ENCODE data around the gene PGC.

The PGC gene

GRCh38 chr6:41778895-41779294 is 31.7 kb upstream of the PGC start:
- H3K9ac ChIP-seq (ENCODE audit: low read length) = peak overlapping the region; percentile 55; the same call in 1 of the 2 replicates
- H3K27me3 ChIP-seq (replicated peaks; ENCODE audit: insufficient read depth, low read length) = peaks cover 29% of the 10 kb centered on the region
- H3K9me3 ChIP-seq (replicated peaks; ENCODE audit: insufficient read depth, low read length) = no peaks in the 10 kb centered on the region
- TF ChIP-seq, protein P1, sequence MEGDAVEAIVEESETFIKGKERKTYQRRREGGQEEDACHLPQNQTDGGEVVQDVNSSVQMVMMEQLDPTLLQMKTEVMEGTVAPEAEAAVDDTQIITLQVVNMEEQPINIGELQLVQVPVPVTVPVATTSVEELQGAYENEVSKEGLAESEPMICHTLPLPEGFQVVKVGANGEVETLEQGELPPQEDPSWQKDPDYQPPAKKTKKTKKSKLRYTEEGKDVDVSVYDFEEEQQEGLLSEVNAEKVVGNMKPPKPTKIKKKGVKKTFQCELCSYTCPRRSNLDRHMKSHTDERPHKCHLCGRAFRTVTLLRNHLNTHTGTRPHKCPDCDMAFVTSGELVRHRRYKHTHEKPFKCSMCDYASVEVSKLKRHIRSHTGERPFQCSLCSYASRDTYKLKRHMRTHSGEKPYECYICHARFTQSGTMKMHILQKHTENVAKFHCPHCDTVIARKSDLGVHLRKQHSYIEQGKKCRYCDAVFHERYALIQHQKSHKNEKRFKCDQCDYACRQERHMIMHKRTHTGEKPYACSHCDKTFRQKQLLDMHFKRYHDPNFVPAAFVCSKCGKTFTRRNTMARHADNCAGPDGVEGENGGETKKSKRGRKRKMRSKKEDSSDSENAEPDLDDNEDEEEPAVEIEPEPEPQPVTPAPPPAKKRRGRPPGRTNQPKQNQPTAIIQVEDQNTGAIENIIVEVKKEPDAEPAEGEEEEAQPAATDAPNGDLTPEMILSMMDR (IDR thresholded peaks at IDR 0.05; ENCODE audit: low read length) = no peak
- TF ChIP-seq EZH2 (optimal IDR thresholded peaks at IDR 0.05; ENCODE audit: low read depth, low read length) (no peak), EZH2phosphoT487 (IDR thresholded peaks at IDR 0.05; ENCODE audit: low read length) (no peak)
- H3K4me1 ChIP-seq (ENCODE audit: low read length) = peaks cover 5% of the 10 kb centered on the region; the same call in 1 of the 2 replicates
- H4K20me1 ChIP-seq (ENCODE audit: insufficient read depth, low read length) = no peaks in the 10 kb centered on the region
- H3K27ac ChIP-seq (ENCODE audit: low read length) = no peak overlapping the region
- H3K4me3 ChIP-seq (ENCODE audit: low read length) = peak overlapping the region; percentile 69
- peak overlapping the region; percentile 58; the same call in 1 of the 2 replicates for H2AFZ ChIP-seq (ENCODE audit: low read length)
- H3K9me2 ChIP-seq (replicated peaks; ENCODE audit: insufficient read depth, low read length) = no peaks in the 10 kb centered on the region
- DNase-seq = no peak
- H3K4me2 ChIP-seq (ENCODE audit: low read depth, low read length) = peak overlapping the region; percentile 72
- H3K36me3 ChIP-seq (replicated peaks; ENCODE audit: insufficient read depth, low read length) = no peaks in the 10 kb centered on the region
- H3F3A ChIP-seq (ENCODE audit: insufficient read depth, low read length) = no peaks in the 10 kb centered on the region
- no peaks in the 10 kb centered on the region for H3K79me2 ChIP-seq (ENCODE audit: low read length)

DNA sequence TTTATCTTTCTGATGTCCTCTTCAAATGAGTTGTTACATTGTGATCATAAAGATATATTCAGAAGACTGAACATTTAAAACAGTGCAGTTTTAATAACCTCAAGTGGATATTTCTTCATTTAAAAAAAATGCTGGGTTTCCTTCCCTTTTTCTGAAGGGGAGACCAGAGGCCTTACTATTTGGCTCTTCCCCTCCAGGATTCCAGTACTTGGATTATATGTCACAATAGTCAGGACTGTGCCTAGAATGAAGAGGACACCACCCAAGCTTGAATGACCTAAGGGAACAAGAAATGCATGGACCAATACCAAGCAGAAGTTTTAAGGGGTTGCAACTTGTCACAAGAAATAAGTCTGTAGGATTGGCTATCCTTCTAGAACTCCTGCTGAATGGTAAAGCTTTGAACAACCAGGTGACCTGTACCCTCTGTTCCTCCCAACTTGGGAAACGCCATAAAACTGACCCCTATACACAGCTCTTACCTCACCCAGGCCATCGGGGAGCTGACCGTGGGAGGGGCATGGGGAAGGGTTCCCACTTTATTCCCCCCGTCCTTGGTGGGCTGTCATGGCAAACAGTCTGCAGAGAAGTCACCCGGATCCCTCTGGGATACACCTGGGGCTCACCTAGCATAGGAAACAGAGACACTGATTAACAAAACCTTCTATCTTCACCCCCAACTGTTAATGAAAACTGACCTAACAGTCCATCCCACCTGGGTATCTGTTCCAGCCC is 30.5 kb upstream of the PGC start:
- Histone ChIP-seq H3K9me2 (replicated peaks; ENCODE audit: insufficient read depth, low read length) (no peaks in the 10 kb centered on the region), H3K36me3 (replicated peaks; ENCODE audit: insufficient read depth, low read length) (no peaks in the 10 kb centered on the region), H3K9ac (ENCODE audit: low read length) (no peak overlapping the region), H3K27ac (ENCODE audit: low read length) (no peak overlapping the region), H4K20me1 (ENCODE audit: insufficient read depth, low read length) (no peaks in the 10 kb centered on the region), H3K79me2 (ENCODE audit: low read length) (no peaks in the 10 kb centered on the region), H3K4me1 (ENCODE audit: low read length) (peaks cover 5% of the 10 kb centered on the region; the same call in 1 of the 2 replicates), H3F3A (ENCODE audit: insufficient read depth, low read length) (no peaks in the 10 kb centered on the region), H3K4me3 (ENCODE audit: low read length) (no peak overlapping the region), H3K9me3 (replicated peaks; ENCODE audit: insufficient read depth, low read length) (no peaks in the 10 kb centered on the region), H3K27me3 (replicated peaks; ENCODE audit: insufficient read depth, low read length) (peaks cover 17% of the 10 kb centered on the region), H3K4me2 (ENCODE audit: low read depth, low read length) (no peak overlapping the region), H2AFZ (ENCODE audit: low read length) (no peak overlapping the region)
- no peak for DNase-seq
- TF ChIP-seq EZH2 (optimal IDR thresholded peaks at IDR 0.05; ENCODE audit: low read depth, low read length) = no peak
- no peak for TF ChIP-seq EZH2phosphoT487 (IDR thresholded peaks at IDR 0.05; ENCODE audit: low read length)
- TF ChIP-seq, protein P1 (IDR thresholded peaks at IDR 0.05; ENCODE audit: low read length) = no peak

- no peak for DNase-seq
- no peak overlapping the region for H2AFZ ChIP-seq (ENCODE audit: low read length)
- no peaks in the 10 kb centered on the region for H3K9me3 ChIP-seq (replicated peaks; ENCODE audit: insufficient read depth, low read length)
- TF ChIP-seq, protein P1 (IDR thresholded peaks at IDR 0.05; ENCODE audit: low read length) = no peak
- no peak for TF ChIP-seq EZH2phosphoT487 (IDR thresholded peaks at IDR 0.05; ENCODE audit: low read length)
- no peak for TF ChIP-seq EZH2 (optimal IDR thresholded peaks at IDR 0.05; ENCODE audit: low read depth, low read length)
- H3K9me2 ChIP-seq (replicated peaks; ENCODE audit: insufficient read depth, low read length) = no peaks in the 10 kb centered on the region
- no peak overlapping the region for H3K4me2 ChIP-seq (ENCODE audit: low read depth, low read length)
- H3F3A ChIP-seq (ENCODE audit: insufficient read depth, low read length) = no peaks in the 10 kb centered on the region
- no peaks in the 10 kb centered on the region for H4K20me1 ChIP-seq (ENCODE audit: insufficient read depth, low read length)
- H3K27me3 ChIP-seq (replicated peaks; ENCODE audit: insufficient read depth, low read length) = no peaks in the 10 kb centered on the region
- H3K36me3 ChIP-seq (replicated peaks; ENCODE audit: insufficient read depth, low read length) = no peaks in the 10 kb centered on the region
- no peak overlapping the region for H3K27ac ChIP-seq (ENCODE audit: low read length)
- H3K79me2 ChIP-seq (ENCODE audit: low read length) = no peaks in the 10 kb centered on the region
- no peak overlapping the region for H3K9ac ChIP-seq (ENCODE audit: low read length)
- H3K4me1 ChIP-seq (ENCODE audit: low read length) = peaks cover 5% of the 10 kb centered on the region; the same call in 1 of the 2 replicates
- no peak overlapping the region for H3K4me3 ChIP-seq (ENCODE audit: low read length)
Observed at GRCh38 chr6:41775293-41775882, 28.2 kb upstream of the PGC start.

Measured in MM.1S (cell line).